Mesendoderm (in vitro differentiated cells): ENCODE data around the gene TLE3.

Experiments
- DNase-seq: peaks from one replicate; pipeline ENCODE4 v3.0.0; 2013
- H2AK5ac ChIP-seq: 2 replicates; pipeline ENCODE4 v1.6.1; 2013; ENCODE audit warnings: low read length, inconsistent platforms
- H2BK120ac ChIP-seq: 2 replicates; pipeline ENCODE4 v1.6.1; 2013; ENCODE audit warnings: low read depth, mild to moderate bottlenecking, low read length, moderate library complexity, mixed read lengths
- H2BK15ac ChIP-seq: replicated peaks from 2 replicates; pipeline ENCODE4 v1.6.1; 2013; ENCODE audit warnings: low read depth, mild to moderate bottlenecking, moderate library complexity
- H2BK5ac ChIP-seq: 2 replicates; pipeline ENCODE4 v1.6.1; 2013; ENCODE audit warnings: low read length, inconsistent platforms
- H3K18ac ChIP-seq: 2 replicates; pipeline ENCODE4 v1.6.1; 2013; ENCODE audit warnings: mild to moderate bottlenecking, low read length, mixed read lengths
- H3K23ac ChIP-seq: one replicate; pipeline ENCODE4 v1.6.1; 2013; ENCODE audit warnings: low read length
- H3K27ac ChIP-seq: 2 replicates; pipeline ENCODE4 v1.5.1; 2013; ENCODE audit warnings: low read depth, mild to moderate bottlenecking, inconsistent platforms, low read length, moderate library complexity
- H3K27me3 ChIP-seq: 2 replicates; pipeline ENCODE4 v1.6.1; 2013; ENCODE audit warnings: low read length, control low read depth, mild to moderate bottlenecking, inconsistent platforms; ENCODE audit not compliant: insufficient read depth, poor library complexity
- H3K36me3 ChIP-seq: 2 replicates; pipeline ENCODE4 v1.6.1; 2013; ENCODE audit warnings: low read length, inconsistent platforms; ENCODE audit not compliant: control insufficient read depth, insufficient read depth
- H3K4ac ChIP-seq: one replicate; pipeline ENCODE4 v1.6.1; 2013; ENCODE audit warnings: low read depth, mild to moderate bottlenecking, low read length, moderate library complexity
- H3K4me1 ChIP-seq: 2 replicates; pipeline ENCODE4 v1.6.1; 2013; ENCODE audit warnings: low read depth, low read length, inconsistent platforms; ENCODE audit not compliant: control insufficient read depth
- H3K4me2 ChIP-seq: 2 replicates; pipeline ENCODE4 v1.6.1; 2013; ENCODE audit warnings: low read length
- H3K4me3 ChIP-seq: 2 replicates; pipeline ENCODE4 v1.5.1; 2013; ENCODE audit warnings: mild to moderate bottlenecking, low read length
- H3K56ac ChIP-seq: one replicate; pipeline ENCODE4 v1.6.1; 2013; ENCODE audit warnings: low read length
- H3K79me1 ChIP-seq: 2 replicates; pipeline ENCODE4 v1.6.1; 2013; ENCODE audit warnings: low read length, inconsistent platforms
- H3K79me2 ChIP-seq: 2 replicates; pipeline ENCODE4 v1.6.1; 2013; ENCODE audit warnings: mild to moderate bottlenecking, low read length; ENCODE audit not compliant: control insufficient read depth, insufficient read depth
- H3K9ac ChIP-seq: 2 replicates; pipeline ENCODE4 v1.6.1; 2013; ENCODE audit warnings: low read length, inconsistent platforms
- H4K5ac ChIP-seq: one replicate; pipeline ENCODE4 v1.6.1; 2013; ENCODE audit warnings: low read length
- H4K8ac ChIP-seq: one replicate; pipeline ENCODE4 v1.6.1; 2013; ENCODE audit warnings: low read depth, mild to moderate bottlenecking, control low read depth, low read length, moderate library complexity
- WGBS: extraction: QIAGEN DNeasy Blood & Tissue Kit; methylation state at CpG from one replicate; pipeline ENCODE4 v1.1.7; 2013; ENCODE audit warnings: low lambda C conversion rate, missing lambda C conversion rate; ENCODE audit not compliant: insufficient coverage; ENCODE audit errors: extremely low coverage; 5-methylcytosine and 5-hydroxymethylcytosine counted together

TLE3 gene

GRCh38 chr15:70012895-70013294 lies 84.8 kb downstream of the TLE3 start:
- no peak for DNase-seq
- WGBS: no CpG with 5 or more reads among the region's 4 CpGs
- no peaks in the 10 kb centered on the region for H3K27me3 ChIP-seq

GRCh38 chr15:70008697-70009290 lies 88.9 kb downstream of the TLE3 start:
- no peaks in the 10 kb centered on the region for H3K36me3 ChIP-seq
- H3K4me1 ChIP-seq: no peaks in the 10 kb centered on the region
- H2BK15ac ChIP-seq: no peak overlapping the region
- no peak for DNase-seq
- no peak overlapping the region for H2BK120ac ChIP-seq
- H2AK5ac ChIP-seq: no peak overlapping the region
- H3K56ac ChIP-seq: no peak overlapping the region
- H4K5ac ChIP-seq: no peak overlapping the region
- H3K27me3 ChIP-seq: no peaks in the 10 kb centered on the region
- WGBS: no CpG with 5 or more reads among the region's 3 CpGs
- H3K4ac ChIP-seq: no peak overlapping the region
- H2BK5ac ChIP-seq: no peak overlapping the region
- no peaks in the 10 kb centered on the region for H3K79me1 ChIP-seq
- H3K4me2 ChIP-seq: no peak overlapping the region
- no peaks in the 10 kb centered on the region for H3K79me2 ChIP-seq
- no peak overlapping the region for H3K9ac ChIP-seq
- H4K8ac ChIP-seq: no peak overlapping the region
- H3K27ac ChIP-seq: no peak overlapping the region
- H3K18ac ChIP-seq: no peak overlapping the region
- no peak overlapping the region for H3K23ac ChIP-seq
- no peak overlapping the region for H3K4me3 ChIP-seq

More at GRCh38 chr15:70012895-70013294, 84.8 kb downstream of the TLE3 start:
- H3K4me3 ChIP-seq: no peak overlapping the region
- H2BK15ac ChIP-seq: no peak overlapping the region
- no peaks in the 10 kb centered on the region for H3K4me1 ChIP-seq
- H3K36me3 ChIP-seq: no peaks in the 10 kb centered on the region
- H3K4ac ChIP-seq: no peak overlapping the region
- H3K79me2 ChIP-seq: no peaks in the 10 kb centered on the region
- no peak overlapping the region for H4K8ac ChIP-seq
- H3K4me2 ChIP-seq: no peak overlapping the region
- H3K18ac ChIP-seq: no peak overlapping the region
- no peak overlapping the region for H3K9ac ChIP-seq
- H3K56ac ChIP-seq: no peak overlapping the region
- H2BK120ac ChIP-seq: no peak overlapping the region
- no peak overlapping the region for H4K5ac ChIP-seq
- H3K27ac ChIP-seq: no peak overlapping the region
- H2AK5ac ChIP-seq: no peak overlapping the region
- no peaks in the 10 kb centered on the region for H3K79me1 ChIP-seq
- no peak overlapping the region for H2BK5ac ChIP-seq
- H3K23ac ChIP-seq: no peak overlapping the region

- no peaks in the 10 kb centered on the region for H3K79me2 ChIP-seq
- H4K5ac ChIP-seq: no peak overlapping the region
- no peak overlapping the region for H3K4me3 ChIP-seq
- H4K8ac ChIP-seq: no peak overlapping the region
- no peak overlapping the region for H2AK5ac ChIP-seq
- H2BK5ac ChIP-seq: no peak overlapping the region
- WGBS: no CpG with 5 or more reads among the region's 12 CpGs
- H2BK120ac ChIP-seq: no peak overlapping the region
- H3K27ac ChIP-seq: no peak overlapping the region
- no peak overlapping the region for H3K56ac ChIP-seq
- H3K9ac ChIP-seq: no peak overlapping the region
- no peak overlapping the region for H3K23ac ChIP-seq
- no peak overlapping the region for H3K18ac ChIP-seq
- H3K79me1 ChIP-seq: no peaks in the 10 kb centered on the region
- no peak overlapping the region for H2BK15ac ChIP-seq
- no peaks in the 10 kb centered on the region for H3K36me3 ChIP-seq
- H3K4me2 ChIP-seq: no peak overlapping the region
- no peak overlapping the region for H3K4ac ChIP-seq
- DNase-seq: no peak
- no peaks in the 10 kb centered on the region for H3K4me1 ChIP-seq
- no peaks in the 10 kb centered on the region for H3K27me3 ChIP-seq
Measured at GRCh38 chr15:70006259-70007147, 91.2 kb downstream of the TLE3 start.

- no peak overlapping the region for H2BK15ac ChIP-seq
- H2BK120ac ChIP-seq: no peak overlapping the region
- H2AK5ac ChIP-seq: no peak overlapping the region
- no peaks in the 10 kb centered on the region for H3K79me1 ChIP-seq
- H3K79me2 ChIP-seq: no peaks in the 10 kb centered on the region
- no peak overlapping the region for H3K56ac ChIP-seq
- no peaks in the 10 kb centered on the region for H3K36me3 ChIP-seq
- no peak overlapping the region for H4K8ac ChIP-seq
- no peaks in the 10 kb centered on the region for H3K27me3 ChIP-seq
- H3K4me3 ChIP-seq: no peak overlapping the region
- H3K23ac ChIP-seq: no peak overlapping the region
- no peak overlapping the region for H3K18ac ChIP-seq
- DNase-seq: no peak
- no peak overlapping the region for H3K9ac ChIP-seq
- no peak overlapping the region for H3K27ac ChIP-seq
- no peak overlapping the region for H3K4me2 ChIP-seq
- H3K4ac ChIP-seq: no peak overlapping the region
- no peaks in the 10 kb centered on the region for H3K4me1 ChIP-seq
- H4K5ac ChIP-seq: no peak overlapping the region
- WGBS: no CpG with 5 or more reads among the region's 3 CpGs
- no peak overlapping the region for H2BK5ac ChIP-seq
Measured at GRCh38 chr15:70004826-70005225, 92.9 kb downstream of the TLE3 start.

GRCh38 chr15:70002897-70003296 lies 94.8 kb downstream of the TLE3 start:
- Histone ChIP-seq H3K4me1 (no peaks in the 10 kb centered on the region), H3K23ac (no peak overlapping the region), H3K36me3 (no peaks in the 10 kb centered on the region), H2BK5ac (no peak overlapping the region), H3K4me2 (no peak overlapping the region), H4K5ac (no peak overlapping the region), H2BK120ac (no peak overlapping the region), H3K4me3 (no peak overlapping the region), H4K8ac (no peak overlapping the region), H3K9ac (no peak overlapping the region), H2AK5ac (no peak overlapping the region), H3K18ac (no peak overlapping the region), H2BK15ac (no peak overlapping the region), H3K79me2 (no peaks in the 10 kb centered on the region), H3K79me1 (no peaks in the 10 kb centered on the region), H3K27ac (no peak overlapping the region), H3K4ac (no peak overlapping the region), H3K56ac (no peak overlapping the region), H3K27me3 (no peaks in the 10 kb centered on the region)
- no peak for DNase-seq
- no CpG with 5 or more reads among the region's 2 CpGs for WGBS
